Activated naive CD4-positive, alpha-beta T cell treated with anti-CD3 and anti-CD28 coated beads, Interleukin-2, amount 50 U/mL, for 72 hours (primary cell): ENCODE data around the gene RTN4IP1. TPM values are rescaled to one million over a fixed set of nuclear protein-coding genes. Genes with fewer than 3 reads are reported as not detected.
"Not testable (repeated sequence)": the region's sequence is repeated elsewhere in the genome, so short reads cannot be mapped to it uniquely, and the experiment has no call there.

Experiments used
- ATAC-seq, 2 donors: fragments of 150-1000 bp; cut with Tn5 transposase; 2 replicates each; pipeline ENCODE4 v1.10.0; 2021; ENCODE audit warnings: mild to moderate bottlenecking in 2 of 2, moderate library complexity in 2 of 2
- DNase-seq, 2 donors: peaks; one replicate each; pipeline ENCODE4 v3.0.0; 2021 to 2022; ENCODE audit warnings: low spot score in 2 of 2
- H3K27ac Mint-ChIP-seq, 2 donors: one replicate each; pipeline ENCODE4 v1.8.0; 2022; ENCODE audit warnings: mild to moderate bottlenecking in 2 of 2, mixed read lengths in 2 of 2
- H3K36me3 Mint-ChIP-seq, 2 donors: one replicate each; pipeline ENCODE4 v1.8.0; 2022; ENCODE audit warnings: mixed read lengths in 2 of 2
- H3K9me3 Mint-ChIP-seq, 2 donors: one replicate each; pipeline ENCODE4 v1.8.0; 2022; ENCODE audit warnings: mixed read lengths in 2 of 2
- total RNA-seq, 2 donors: library from RNA; stranded (reverse); gene quantifications; one replicate each; pipeline ENCODE4 v1.2.3, GENCODE V29; 2022

Gene RTN4IP1
- total RNA-seq, 2 donors from 2014 or later: 6.6 to 8.0 TPM

- H3K27ac Mint-ChIP-seq: peak overlapping the region; percentile 51 to 83
- H3K36me3 Mint-ChIP-seq: no peaks in the 10 kb centered on the region
- no peak for DNase-seq
- no peaks in the 10 kb centered on the region for H3K9me3 Mint-ChIP-seq
- peak in 1 of 2 donors; percentile 60 for ATAC-seq
Observed at GRCh38 chr6:106568530-106568929, 60.8 kb downstream of the RTN4IP1 start.

DNA sequence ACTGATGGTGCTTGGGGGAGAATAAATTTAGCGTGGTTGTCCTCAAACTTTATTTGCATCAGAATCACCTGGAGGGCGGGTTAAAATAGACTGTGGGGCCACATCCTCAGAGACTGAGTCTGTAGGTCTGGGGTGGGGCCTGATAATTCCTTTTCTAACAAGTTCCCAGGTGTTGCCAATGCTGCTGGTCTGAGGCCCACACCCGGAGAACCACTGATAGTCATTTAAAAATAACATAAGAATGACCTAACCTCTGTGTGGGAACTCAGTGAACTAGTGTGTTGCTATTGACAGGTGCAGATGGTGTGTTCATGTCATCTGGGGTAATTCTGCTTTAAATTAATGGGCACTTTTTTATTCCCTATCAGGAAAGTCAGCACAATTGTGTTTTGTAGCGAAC lies 64.8 kb downstream of the RTN4IP1 start:
- H3K9me3 Mint-ChIP-seq: no peaks in the 10 kb centered on the region
- DNase-seq: no peak
- no peaks in the 10 kb centered on the region for H3K36me3 Mint-ChIP-seq
- peak overlapping the region in 1 of 2 donors; percentile 2 for H3K27ac Mint-ChIP-seq
- no peak for ATAC-seq

DNA sequence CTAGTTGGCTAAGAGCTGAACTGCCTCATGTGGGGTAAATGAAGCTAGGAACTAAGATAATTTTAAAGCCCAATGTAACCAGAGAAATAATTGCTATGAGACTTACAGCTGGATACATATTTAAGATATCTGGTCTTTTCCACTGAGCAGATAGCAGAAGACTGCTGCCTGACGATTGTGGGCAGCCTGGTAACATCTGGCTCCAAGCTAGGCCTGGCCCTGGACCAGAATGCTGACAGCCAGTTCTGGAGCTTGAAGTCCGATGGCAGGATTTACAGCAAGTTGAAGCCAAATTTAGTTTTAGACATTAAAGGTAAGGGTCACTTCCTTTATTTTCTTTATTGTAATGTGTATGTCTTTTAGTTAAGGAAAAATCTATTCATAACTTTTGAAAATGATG lies 65.7 kb downstream of the RTN4IP1 start:
- no peak for DNase-seq
- ATAC-seq: no peak
- H3K36me3 Mint-ChIP-seq: no peaks in the 10 kb centered on the region
- H3K27ac Mint-ChIP-seq: no peak overlapping the region
- H3K9me3 Mint-ChIP-seq: no peaks in the 10 kb centered on the region

- no peak overlapping the region for H3K27ac Mint-ChIP-seq
- DNase-seq (no peak), ATAC-seq (no peak)
- H3K36me3 Mint-ChIP-seq: no peaks in the 10 kb centered on the region
- no peaks in the 10 kb centered on the region for H3K9me3 Mint-ChIP-seq
Observed at GRCh38 chr6:106561686-106562405, 67.5 kb downstream of the RTN4IP1 start.

DNA sequence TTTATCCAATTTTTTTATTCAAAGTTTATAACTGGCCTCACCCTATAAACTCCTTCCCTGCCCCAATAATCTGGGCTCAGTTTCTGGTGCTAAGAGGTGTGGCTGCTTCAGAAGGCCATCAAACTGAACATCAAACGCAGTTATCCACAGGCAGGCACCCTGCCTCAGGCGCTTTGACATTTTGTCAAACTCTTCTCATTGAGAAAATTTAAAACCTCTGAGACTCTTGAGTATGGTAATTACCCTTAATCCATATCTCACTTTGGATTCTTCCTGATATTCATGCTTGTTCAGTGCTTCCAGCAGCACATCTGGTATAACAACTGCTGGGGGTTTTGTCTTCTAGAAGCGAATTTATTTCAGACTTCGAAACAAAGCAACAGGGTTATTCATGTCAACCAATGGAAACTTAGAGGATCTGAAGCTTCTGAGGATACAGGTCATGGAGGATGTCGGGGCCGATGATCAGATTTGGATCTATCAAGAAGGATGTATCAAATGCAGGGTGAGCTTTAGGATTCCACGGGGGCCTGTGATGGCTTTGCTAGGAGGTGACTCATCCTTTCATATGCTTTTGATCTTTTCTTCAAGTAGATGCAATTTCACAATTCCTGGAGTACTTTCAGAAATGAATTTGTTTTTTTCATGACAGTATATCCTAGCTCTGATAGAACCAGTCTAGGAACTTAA lies 68.2 kb downstream of the RTN4IP1 start:
- Mint-ChIP-seq H3K27ac (peak overlapping the region in 1 of 2 donors; percentile 9), H3K36me3 (no peaks in the 10 kb centered on the region), H3K9me3 (no peaks in the 10 kb centered on the region)
- peak; percentile 76 to 85 for ATAC-seq
- DNase-seq: no peak

- H3K27ac Mint-ChIP-seq, H3K9me3 Mint-ChIP-seq, H3K36me3 Mint-ChIP-seq, DNase-seq: not testable (repeated sequence)
- ATAC-seq: peak; percentile 60 to 61
Observed at GRCh38 chr6:106559659-106560058, 69.6 kb downstream of the RTN4IP1 start.

DNA sequence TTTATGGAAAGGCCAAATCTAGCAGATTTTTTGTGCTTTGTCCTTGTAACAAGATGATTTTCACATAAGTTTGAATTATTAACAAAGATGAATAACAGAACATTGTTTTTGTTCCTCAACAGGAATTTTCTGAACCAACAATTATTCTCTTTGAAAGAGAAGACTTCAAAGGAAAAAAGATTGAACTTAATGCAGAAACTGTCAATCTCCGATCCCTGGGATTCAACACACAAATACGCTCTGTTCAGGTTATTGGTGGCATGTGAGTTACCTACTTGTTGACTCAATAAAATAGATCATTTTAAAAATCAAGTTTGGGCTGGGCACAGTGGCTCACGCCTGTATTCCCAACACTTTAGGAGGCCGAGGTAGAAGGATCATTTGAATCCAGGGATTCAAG lies 70.9 kb downstream of the RTN4IP1 start:
- DNase-seq: no peak
- H3K9me3 Mint-ChIP-seq: no peaks in the 10 kb centered on the region
- no peak overlapping the region for H3K27ac Mint-ChIP-seq
- H3K36me3 Mint-ChIP-seq: peaks cover 6 to 8% of the 10 kb centered on the region in 2 donors
- no peak for ATAC-seq

DNA sequence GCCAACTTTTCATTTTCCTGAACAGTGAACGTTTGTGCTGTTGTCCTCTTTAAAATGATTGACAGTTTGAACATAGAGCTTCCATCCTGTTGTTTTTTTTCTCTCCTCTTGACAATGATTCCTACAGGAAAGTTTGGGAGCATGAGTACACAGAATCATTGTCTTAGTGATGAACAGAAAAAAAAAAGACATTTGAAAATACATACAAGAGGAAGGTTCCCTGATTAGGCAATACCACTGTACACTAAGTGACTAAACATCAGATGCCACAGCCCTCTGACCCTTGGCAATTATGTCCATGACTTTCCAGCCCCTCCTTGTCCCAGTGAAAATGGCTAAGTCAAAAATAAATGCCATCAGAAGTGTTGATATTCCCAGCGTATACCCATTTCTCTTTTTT lies 71.5 kb downstream of the RTN4IP1 start:
- peaks cover 10 to 12% of the 10 kb centered on the region in 2 donors for H3K36me3 Mint-ChIP-seq
- DNase-seq (no peak), ATAC-seq (no peak)
- H3K9me3 Mint-ChIP-seq: no peaks in the 10 kb centered on the region
- no peak overlapping the region for H3K27ac Mint-ChIP-seq

DNA sequence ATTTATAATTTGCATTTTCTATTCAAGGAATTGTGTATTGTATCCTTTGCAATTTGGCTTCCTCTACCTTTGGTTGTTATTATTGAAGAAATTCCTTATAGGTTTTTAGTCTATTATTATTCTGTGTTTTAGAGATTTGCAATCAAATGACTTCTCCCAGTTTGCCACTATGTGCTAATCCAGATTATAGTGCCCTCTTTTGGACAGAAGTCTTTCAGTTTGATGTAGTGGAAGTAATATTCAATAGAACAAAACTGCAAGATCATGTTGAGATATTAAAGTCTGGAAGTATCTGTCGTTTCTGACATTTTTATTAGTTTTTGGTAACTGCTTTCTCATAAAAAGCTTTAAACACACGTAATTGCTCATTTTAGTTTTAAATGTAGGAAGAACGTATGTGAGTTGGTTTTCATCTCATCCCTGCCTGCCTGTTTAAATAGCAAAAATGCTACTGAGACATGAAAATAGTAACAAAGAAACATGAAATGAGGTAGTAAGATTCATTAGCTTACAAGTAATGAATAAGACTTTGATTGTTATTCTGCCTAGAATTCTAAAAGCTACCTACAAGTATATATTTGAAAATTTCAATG lies 72.8 kb downstream of the RTN4IP1 start:
- Mint-ChIP-seq H3K27ac (no peak overlapping the region), H3K9me3 (peaks cover 0 to under 1% of the 10 kb centered on the region in 2 donors), H3K36me3 (peaks cover 10 to 18% of the 10 kb centered on the region in 2 donors)
- ATAC-seq (no peak), DNase-seq (no peak)

- DNase-seq (no peak), ATAC-seq (no peak)
- peaks cover 17 to 25% of the 10 kb centered on the region in 2 donors for H3K36me3 Mint-ChIP-seq
- H3K27ac Mint-ChIP-seq: no peak overlapping the region
- H3K9me3 Mint-ChIP-seq: peaks cover 0 to 6% of the 10 kb centered on the region in 2 donors
Observed at GRCh38 chr6:106555767-106556166, 73.5 kb downstream of the RTN4IP1 start.

GRCh38 chr6:106553440-106553839 lies 75.9 kb downstream of the RTN4IP1 start:
- peak; percentile 97 for ATAC-seq
- peak in 1 of 2 donors; percentile 25 for DNase-seq
- Mint-ChIP-seq H3K36me3 (peaks cover 29 to 41% of the 10 kb centered on the region in 2 donors), H3K27ac (peak overlapping the region; percentile 80 to 87), H3K9me3 (peaks cover 0 to 6% of the 10 kb centered on the region in 2 donors)

DNA sequence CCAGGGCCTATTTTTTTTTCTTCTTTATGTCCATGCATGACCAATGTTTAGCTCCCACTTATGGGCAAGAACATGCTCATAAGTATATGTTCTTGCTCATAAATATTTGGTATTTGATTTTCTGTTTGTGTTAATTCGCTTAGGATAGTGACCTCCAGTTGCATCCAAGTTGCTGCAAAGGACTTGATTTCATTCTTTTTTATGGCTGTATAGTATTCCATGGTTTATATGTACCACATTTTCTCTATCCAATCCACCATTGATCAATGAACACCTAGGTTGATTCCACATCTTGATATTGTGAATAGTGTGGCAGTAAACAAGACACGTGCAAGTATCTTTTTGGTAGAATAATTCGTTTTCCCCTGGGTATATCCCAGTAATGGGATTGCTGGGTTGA lies 78.1 kb downstream of the RTN4IP1 start:
- H3K27ac Mint-ChIP-seq: no peak overlapping the region
- H3K36me3 Mint-ChIP-seq: peaks cover 29 to 47% of the 10 kb centered on the region in 2 donors
- ATAC-seq (no peak), DNase-seq (no peak)
- peaks cover 0 to 6% of the 10 kb centered on the region in 2 donors for H3K9me3 Mint-ChIP-seq

DNA sequence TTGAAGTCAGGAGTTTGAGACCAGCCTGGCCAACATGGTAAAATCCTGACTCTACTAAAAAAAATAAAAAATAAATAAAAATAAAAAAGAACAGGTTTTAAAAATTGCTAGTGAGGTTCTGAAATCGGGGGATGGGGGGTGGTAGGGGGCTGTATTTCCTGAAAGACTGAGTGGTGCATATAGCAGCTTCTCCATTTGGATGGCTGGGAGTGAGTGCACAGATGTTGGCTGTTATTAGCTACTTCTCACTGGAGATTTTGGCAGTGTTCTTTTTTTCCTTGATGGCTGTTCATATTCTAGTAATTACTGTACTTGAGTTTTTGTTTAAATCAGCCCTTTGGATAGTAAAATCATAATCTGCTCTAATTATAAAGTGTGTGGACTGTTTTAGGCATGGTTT lies 79.8 kb downstream of the RTN4IP1 start:
- H3K27ac Mint-ChIP-seq: peak overlapping the region; percentile 55
- DNase-seq: no peak
- H3K9me3 Mint-ChIP-seq: peaks cover 0 to 6% of the 10 kb centered on the region in 2 donors

DNA sequence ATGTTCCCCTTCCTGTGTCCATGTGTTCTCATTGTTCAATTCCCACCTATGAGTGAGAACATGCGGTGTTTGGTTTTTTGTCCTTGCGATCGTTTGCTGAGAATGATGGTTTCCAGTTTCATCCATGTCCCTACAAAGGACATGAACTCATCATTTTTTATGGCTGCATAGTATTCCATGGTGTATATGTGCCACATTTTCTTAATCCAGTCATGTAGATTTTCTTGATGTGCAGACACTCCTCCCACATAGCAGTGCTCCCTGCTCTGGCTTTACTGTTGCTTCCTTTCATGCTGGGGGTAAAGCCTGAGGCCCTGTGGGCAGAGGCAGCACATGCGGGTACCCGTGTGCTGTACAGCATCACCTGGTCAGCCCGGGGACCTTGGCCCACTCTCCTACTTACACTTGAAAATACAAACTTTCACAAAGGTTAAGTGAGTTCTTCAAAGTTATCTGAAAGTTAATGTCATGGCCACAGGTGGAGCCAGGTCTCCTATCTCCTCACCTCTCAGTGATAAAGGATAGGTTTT lies 80.3 kb downstream of the RTN4IP1 start:
- Mint-ChIP-seq H3K27ac (peak overlapping the region; percentile 55 to 79), H3K36me3 (peaks cover 45 to 66% of the 10 kb centered on the region in 2 donors)
- DNase-seq, ATAC-seq, H3K9me3 Mint-ChIP-seq: not testable (repeated sequence)

More for the DNA sequence above, 79.8 kb downstream of the RTN4IP1 start:
- peaks cover 40 to 62% of the 10 kb centered on the region in 2 donors for H3K36me3 Mint-ChIP-seq
- ATAC-seq: no peak

DNA sequence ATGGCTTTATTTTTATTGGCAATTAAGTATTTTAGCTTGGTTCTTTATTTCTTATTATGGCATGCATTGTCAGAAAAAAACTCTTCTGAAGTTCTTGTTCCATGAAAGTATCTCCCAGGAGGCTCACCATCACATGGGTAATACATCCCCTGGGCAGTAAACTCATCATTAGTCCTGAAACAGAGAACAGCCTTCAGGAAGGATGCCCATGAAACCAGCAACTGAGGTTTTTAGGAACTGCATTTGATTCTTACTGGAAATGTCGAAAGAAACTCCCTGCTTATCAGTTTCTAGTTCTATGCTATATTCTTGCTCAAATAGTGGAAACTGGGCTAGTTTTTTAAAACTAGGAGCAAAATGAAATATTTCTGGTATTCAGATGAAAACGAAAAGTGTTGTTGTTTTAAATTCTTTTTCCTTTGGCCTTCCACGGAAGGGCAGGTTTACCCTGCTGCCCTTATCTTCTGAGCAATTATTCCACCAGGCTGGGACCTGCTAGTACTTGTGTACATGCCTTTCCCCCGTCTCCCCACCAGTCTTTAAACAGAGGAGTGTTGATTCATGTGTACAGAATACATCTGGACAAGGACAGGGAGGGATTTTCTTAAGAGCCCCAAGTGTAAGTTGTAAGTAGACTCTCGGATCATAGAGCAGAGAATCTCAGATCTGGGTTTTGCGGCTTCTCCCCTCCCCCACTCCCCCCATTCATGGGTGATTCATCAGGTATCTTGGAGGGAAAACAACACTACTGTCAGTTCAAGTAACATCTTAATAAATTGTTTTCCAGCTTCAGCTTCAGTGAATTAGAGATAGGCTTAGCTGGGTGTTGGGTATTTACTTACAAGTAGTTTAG lies 81.5 kb downstream of the RTN4IP1 start:
- peak overlapping the region; percentile 82 to 98 for H3K27ac Mint-ChIP-seq
- ATAC-seq: peak in 1 of 2 donors; percentile 49
- DNase-seq: peak in 1 of 2 donors; percentile 47
- peaks cover 35 to 63% of the 10 kb centered on the region in 2 donors for H3K36me3 Mint-ChIP-seq
- H3K9me3 Mint-ChIP-seq: peaks cover 0 to 6% of the 10 kb centered on the region in 2 donors
